GM12874 (cell line): Measurements from ENCODE around the gene BEST2.

Source experiments
- TF ChIP-seq, protein P1 (sequence below): IDR thresholded peaks from 2 replicates; pipeline ENCODE4 v1.5.1; 2011; ENCODE audit warnings: low read depth, mild to moderate bottlenecking, control low read depth, low read length, moderate library complexity; ENCODE audit not compliant: insufficient read depth

The BEST2 gene

DNA sequence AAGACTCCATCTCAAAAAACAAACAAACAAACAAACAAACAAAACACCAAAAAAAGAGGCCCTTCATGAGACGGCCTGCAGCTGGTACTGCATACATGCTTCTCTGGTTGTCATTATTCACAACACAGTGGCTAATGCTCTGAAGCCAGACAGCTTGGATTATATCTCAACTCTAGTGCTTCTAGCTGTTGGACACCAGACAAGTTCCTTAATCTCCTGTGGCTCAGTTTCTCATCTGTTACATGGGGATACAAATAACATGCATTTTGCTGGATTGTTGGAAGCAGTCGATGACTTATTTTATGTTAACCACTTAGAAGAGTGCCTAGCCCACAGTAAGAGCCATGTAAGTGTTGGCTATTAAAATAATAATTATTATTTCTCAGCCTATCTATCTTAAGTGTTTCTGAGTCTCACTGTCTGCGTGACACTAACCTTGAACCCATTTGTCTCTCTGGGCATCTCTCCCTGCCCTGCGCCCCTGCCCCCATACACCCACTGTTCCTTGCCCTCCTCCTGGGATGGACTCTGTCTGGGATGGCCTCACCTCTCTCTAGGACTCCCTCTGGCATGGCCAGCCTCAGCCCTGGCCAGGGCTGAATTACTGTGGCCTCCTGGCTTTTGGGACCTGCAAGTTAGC is 36.6 kb downstream of the BEST2 start:
- TF ChIP-seq, protein P1, sequence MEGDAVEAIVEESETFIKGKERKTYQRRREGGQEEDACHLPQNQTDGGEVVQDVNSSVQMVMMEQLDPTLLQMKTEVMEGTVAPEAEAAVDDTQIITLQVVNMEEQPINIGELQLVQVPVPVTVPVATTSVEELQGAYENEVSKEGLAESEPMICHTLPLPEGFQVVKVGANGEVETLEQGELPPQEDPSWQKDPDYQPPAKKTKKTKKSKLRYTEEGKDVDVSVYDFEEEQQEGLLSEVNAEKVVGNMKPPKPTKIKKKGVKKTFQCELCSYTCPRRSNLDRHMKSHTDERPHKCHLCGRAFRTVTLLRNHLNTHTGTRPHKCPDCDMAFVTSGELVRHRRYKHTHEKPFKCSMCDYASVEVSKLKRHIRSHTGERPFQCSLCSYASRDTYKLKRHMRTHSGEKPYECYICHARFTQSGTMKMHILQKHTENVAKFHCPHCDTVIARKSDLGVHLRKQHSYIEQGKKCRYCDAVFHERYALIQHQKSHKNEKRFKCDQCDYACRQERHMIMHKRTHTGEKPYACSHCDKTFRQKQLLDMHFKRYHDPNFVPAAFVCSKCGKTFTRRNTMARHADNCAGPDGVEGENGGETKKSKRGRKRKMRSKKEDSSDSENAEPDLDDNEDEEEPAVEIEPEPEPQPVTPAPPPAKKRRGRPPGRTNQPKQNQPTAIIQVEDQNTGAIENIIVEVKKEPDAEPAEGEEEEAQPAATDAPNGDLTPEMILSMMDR: no peak

DNA sequence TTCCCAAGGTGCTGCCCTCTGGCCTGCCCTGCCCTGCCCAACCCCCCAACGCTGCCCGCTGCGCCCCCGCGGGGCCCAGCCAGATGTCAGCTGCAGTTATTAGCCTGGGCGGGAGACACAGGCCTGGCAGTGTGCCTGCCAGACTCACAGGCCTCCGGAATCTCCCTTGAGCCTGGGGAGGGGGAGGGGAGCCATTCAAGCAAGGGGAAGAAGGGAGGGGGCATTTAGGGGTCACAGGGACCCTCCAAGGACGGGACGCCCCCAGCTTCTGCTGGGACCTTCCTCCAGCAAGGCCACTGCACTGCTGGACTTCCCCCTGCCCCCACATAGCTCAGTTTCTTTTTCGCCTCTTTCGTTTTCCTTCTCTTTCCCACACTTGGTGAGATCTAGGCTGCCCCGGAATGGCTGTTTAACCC is 37.1 kb downstream of the BEST2 start:
- TF ChIP-seq, protein P1: 0 out of 2 replicates have a peak, but pooled peaks have one; percentile 12

DNA sequence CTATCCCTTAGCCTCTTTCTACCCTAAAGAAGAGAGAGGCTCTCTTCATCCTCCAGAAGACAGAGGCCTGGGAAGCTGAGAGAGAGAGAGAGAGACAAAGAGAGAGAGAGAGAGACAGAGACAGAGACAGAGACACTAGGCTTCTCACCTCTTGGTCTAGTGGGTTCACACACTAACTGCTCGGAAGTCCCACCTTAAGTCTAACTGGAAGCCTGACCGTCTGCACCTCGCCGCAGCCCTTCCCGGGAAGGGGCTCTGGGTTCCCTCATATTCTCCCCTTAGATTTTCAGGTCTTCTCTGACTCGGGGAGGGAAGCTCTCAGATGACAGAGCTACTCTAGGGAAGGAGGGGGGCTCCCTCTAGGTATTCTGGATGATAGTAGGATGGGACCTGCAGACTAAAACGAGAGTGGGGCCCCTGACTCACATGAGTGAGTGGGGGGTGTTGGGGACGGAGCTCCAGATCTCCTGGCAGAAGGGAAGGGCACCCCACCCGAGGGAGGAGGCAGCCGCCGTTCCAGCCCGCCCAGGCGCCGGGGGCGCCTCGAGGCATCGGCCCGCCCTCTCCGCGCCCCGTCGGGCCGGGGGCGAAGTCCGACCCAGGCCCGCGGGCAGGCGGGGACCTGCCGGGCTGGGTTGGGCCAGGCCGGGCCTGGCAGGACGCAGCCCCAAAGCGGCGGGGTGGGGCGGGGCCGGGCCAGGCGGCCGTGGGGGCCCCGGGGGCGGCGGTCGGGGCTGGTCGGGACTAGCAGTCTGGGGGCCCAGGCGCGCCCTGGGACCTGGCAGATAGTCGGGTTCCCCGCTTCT is 37.7 kb downstream of the BEST2 start:
- TF ChIP-seq, protein P1: no peak

DNA sequence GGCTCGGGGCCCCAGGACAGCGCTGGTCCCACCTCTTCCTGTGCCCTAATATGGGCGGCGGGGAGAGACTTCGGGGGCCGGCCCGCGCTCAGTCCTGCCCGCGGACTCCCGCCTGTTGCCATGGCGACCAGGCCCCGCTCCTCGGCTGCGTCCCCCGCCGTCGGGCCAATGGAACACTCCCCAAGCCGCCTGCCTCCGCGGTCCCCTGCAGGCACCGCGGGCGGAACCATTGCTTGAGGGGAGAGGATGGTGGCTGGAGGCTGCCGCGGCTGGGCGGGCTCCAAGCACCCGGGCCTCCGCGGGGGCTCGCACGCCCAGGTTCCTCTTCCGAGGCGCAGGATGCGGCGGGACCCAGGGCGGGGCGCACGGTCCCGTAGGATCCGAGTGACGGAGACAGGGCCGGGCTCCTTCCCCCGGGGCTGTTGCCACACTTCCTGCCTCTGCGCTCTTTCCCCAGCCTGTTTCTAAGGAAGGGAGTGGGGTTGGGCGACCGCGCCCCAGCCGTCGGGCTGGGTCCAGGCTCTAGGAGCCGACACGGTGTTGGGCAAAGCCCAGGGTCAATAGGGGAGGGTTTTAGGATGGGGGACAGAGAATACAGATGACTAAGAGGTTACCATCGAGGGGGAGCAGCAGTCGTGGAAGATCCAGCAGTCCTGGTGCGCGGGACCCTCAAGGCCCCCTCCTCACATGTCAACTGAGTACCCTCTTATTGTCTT is 38.5 kb downstream of the BEST2 start:
- TF ChIP-seq, protein P1: no peak

DNA sequence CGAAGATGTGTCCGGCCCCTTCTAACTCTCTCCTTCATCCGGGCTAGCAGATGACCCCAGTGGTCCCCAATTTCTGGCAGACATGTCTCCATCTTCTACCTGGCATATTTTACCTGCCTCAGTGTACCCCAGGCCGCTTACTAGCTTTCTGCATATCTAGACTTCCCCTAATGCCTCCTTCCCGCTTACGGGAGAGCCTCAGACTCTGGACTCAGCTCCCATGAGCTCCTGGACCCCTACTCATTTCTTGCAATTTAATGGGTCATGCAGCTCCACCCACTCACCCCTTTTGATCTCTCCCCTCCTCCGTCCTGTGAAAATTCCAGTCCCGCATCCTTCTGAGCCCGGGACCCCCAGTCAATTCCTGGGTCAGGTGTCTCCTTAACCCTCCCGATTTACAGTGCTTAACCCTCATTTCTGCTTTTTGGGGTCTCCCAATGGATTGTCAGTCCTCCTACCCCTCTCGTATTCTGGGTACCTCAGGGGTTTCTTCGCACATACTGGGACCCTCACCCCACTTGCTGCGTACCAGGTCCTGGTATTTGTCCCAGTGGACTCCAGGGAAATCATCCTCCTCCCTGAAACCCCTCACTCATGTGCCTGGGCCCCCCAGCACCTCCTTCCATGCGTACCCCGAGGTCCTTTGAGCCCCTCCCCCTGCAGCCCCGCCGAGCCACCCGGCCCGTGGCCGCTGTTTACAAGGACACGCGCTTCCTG is 39.2 kb downstream of the BEST2 start:
- TF ChIP-seq, protein P1: no peak

DNA sequence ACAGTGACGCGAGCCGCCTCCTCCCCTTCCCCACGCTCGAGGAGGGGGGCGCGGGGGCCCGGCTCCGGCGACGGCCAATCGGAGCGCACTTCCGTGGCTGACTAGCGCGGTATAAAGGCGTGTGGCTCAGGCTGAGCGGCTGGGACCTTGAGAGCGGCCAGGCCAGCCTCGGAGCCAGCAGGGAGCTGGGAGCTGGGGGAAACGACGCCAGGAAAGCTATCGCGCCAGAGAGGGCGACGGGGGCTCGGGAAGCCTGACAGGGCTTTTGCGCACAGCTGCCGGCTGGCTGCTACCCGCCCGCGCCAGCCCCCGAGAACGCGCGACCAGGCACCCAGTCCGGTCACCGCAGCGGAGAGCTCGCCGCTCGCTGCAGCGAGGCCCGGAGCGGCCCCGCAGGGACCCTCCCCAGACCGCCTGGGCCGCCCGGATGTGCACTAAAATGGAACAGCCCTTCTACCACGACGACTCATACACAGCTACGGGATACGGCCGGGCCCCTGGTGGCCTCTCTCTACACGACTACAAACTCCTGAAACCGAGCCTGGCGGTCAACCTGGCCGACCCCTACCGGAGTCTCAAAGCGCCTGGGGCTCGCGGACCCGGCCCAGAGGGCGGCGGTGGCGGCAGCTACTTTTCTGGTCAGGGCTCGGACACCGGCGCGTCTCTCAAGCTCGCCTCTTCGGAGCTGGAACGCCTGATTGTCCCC is 39.9 kb downstream of the BEST2 start, which contains the start of gene JUNB:
Gene JUNB, plus strand, starts transcription at position 142 of the 706 bp plus-strand sequence. Its CDS starts 286 bp downstream, at position 428.
- TF ChIP-seq, protein P1: no peak
